GM19035 (cell line): ENCODE data around the gene FOXE1.

ENCODE experiments used
- ATAC-seq: cut with Tn5 transposase; IDR thresholded peaks from one replicate; pipeline ENCODE4 v1.9.1; 2021; ENCODE audit not compliant: unreplicated experiment

FOXE1 gene

DNA sequence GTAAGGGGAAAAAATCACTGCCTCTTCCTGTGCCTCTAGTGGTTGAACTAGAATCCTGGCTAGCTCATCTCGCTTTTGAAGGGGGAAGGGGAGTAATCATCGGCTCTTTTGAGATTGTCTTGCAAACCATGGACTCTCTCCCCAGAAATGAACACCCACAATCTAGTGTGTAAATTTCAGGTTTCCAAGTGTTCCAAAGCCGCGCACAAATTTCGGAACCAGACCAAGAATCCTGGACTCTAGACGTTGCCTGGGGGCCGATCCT lies 4.9 kb upstream of the FOXE1 start:
- no peak for ATAC-seq

DNA sequence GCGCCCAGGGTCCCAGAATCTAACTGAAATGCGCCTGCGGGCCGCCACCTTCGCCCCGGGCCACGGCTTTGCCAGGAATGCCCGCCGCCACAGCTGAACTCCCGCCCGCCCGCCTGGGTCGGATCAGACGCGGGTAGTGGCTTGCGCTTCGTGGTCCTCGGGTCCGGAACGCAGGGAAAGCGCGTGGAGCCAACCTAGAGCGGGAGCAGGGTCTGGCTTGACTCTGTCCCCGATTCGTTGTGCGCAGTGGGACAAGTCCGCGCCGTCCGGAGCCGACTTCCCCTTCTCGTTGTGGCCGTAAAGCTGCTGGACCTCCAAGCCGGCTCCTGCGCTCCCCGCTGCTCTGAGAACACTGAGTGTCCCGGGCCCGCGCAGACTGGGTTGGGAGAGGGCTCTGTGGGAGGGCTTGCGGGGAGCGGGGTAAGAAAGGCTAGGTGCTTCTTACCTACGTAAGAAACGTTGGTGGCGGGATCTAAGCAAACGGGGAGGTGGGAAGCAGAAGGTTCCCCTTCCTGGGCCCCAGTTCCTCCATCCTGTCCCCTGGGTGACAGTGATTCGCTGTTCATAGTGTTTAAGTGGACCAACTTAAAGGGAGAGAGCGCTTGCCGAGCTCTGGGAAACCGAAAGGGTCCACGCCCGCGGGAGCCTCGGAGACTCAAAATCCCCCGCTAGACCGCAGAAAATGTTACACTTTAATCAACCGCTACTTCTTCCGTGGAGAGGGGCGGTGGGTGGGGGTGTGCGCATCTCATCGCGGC lies 4.4 kb upstream of the FOXE1 start:
- no peak for ATAC-seq

DNA sequence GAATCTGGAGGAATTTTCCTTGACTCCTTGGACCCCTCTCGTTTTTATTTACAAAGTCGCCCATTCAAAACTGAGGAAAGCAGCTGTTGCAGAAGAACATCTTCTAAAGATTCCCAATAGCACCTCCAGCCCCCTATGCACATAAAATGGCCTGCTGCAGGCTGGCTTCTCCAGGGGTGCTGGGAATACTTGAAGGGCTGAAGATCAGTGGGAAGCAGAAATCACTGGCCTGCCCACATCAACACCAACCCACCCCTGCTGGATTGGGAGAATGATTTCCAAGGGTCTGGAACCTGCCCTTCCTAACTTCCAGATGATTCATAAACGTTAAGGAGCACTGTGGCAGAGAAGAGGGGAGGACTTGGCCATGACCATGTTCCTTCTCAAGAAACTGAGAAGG lies 3.0 kb upstream of the FOXE1 start:
- ATAC-seq: no peak

DNA sequence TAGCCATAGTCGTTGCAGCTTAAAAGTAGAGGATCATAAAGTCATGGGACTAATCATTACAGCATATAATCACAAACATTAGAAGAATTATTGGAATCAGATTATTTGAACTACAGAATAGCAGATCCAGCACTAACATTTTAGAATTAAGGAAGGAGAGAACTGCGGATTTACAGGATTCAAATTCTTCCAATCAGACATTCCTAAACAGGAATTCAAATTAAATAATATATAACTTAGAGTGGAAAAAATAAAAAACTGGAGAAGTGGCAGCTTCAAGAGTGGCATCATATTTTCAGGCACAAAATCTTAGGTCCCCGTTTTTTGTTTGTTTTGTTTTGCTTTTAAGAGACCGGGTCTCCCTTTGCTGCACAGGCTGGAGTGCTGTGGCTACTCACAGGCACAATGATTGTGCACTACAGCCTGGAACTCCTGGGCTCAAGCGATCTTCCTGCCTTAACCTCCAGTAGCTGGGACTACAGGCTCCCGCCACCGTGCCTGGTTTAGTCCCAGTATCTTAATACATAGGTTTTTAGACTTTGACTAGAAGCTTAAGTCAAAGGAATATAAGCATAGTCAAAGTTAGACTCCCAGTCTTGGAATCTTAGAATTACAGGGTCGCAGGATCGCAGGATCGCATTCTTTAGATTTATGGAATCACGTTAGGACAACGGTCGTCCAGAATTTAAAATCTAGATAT lies 2.1 kb upstream of the FOXE1 start:
- no peak for ATAC-seq

DNA sequence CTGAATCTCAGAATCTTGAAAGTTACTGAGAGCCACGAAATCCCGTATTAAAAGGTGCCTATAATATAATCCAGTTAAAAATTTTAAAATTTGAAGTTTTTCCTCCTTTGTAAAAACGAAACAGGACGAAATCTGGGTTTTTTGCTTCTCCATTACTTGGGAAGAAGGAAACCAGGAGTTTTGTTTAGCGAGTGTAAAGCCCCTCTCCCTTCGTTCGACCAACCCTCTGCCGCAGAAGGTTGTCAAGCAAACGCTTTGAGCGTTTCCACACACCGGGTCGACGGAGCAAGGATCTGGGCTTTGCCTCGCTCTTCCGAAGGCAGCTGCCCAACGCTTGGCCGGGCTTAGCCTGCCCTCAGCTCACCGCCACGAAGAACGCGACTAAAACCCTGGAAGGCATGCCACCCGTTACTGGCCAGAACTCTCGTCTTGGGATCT lies 1.6 kb upstream of the FOXE1 start:
- no peak for ATAC-seq

DNA sequence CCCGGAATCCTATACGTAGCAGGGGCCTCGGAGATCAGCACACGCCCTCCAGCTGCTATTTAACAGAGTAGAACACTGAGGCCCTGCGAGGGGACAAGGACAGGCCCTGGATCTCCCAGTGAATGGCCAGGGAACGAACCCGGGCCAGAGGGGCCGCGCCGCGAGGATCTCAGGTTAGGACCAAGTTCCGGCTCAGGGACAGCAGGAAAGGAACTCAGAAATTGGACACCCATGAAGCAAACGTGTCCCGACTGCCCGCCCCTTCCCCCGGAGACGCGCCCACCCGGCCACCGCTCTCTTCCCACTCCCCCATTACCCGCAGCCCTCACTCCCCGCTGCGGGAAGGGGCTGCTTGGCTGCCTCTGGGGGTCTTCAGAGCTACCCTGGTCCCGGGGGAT lies 1.0 kb upstream of the FOXE1 start:
- no peak for ATAC-seq

DNA sequence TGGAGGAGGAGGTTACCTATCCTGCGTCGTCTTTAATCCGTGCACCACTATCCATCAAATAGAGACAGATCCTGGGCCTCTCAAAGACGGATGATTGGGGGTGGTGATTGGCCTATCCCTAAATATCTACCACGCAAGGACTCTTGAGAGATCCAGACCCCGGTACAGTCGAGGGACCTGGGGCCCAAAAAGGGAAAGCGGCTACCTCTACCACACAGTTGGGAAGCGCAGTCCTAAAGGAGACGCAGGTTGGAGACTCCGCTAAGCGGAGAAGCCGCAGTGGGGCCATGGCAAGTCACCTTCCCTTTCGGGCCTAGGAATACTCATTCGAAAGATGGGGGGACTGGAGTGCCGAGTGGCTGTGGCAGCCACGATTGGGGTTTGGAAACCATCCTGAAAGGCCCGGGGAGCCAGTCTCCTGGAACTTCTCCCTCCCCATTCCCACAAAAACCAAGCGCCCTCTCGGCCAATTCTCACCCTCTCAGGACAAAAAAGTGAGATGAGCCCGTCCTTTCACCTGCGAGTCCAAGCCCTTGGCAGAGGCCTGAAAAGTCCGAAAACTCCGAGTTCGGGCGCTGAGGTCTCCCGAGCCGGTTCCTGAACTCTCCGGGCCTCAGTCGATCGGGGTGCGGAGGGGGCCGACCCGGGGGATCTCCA lies 499 bp upstream of the FOXE1 start:
- no peak for ATAC-seq

DNA sequence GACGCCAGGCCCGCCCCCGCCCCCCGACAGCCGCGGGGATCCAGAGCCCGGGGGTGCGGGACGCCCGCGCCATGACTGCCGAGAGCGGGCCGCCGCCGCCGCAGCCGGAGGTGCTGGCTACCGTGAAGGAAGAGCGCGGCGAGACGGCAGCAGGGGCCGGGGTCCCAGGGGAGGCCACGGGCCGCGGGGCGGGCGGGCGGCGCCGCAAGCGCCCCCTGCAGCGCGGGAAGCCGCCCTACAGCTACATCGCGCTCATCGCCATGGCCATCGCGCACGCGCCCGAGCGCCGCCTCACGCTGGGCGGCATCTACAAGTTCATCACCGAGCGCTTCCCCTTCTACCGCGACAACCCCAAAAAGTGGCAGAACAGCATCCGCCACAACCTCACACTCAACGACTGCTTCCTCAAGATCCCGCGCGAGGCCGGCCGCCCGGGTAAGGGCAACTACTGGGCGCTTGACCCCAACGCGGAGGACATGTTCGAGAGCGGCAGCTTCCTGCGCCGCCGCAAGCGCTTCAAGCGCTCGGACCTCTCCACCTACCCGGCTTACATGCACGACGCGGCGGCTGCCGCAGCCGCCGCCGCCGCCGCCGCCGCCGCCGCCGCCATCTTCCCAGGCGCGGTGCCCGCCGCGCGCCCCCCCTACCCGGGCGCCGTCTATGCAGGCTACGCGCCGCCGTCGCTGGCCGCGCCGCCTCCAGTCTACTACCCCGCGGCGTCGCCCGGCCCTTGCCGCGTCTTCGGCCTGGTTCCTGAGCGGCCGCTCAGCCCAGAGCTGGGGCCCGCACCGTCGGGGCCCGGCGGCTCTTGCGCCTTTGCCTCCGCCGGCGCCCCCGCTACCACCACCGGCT lies 1.0 kb downstream of the FOXE1 start:
- no peak for ATAC-seq

DNA sequence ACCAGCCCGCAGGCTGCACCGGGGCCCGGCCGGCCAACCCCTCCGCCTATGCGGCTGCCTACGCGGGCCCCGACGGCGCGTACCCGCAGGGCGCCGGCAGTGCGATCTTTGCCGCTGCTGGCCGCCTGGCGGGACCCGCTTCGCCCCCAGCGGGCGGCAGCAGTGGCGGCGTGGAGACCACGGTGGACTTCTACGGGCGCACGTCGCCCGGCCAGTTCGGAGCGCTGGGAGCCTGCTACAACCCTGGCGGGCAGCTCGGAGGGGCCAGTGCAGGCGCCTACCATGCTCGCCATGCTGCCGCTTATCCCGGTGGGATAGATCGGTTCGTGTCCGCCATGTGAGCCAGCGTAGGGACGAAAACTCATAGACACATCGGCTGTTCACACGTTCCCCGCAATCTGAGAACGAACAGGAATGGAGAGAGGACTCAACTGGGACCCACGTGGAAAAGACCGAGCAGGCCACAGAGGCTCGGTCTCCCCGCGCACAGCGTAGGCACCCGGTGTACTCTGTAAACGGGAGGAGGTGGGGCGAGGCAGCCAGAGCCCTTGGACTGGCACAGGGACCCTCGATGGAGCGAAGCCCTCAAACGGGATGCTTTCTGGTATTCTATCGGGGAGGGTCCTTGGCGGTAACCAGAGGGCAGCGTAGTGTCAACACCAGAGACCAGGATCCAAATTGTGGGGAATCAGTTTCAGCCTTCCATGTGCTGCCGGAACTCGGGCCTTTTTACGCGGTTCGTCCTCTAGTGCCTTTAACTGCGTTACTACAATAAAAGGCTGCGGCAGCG lies 1.9 kb downstream of the FOXE1 start:
- ATAC-seq: no peak

DNA sequence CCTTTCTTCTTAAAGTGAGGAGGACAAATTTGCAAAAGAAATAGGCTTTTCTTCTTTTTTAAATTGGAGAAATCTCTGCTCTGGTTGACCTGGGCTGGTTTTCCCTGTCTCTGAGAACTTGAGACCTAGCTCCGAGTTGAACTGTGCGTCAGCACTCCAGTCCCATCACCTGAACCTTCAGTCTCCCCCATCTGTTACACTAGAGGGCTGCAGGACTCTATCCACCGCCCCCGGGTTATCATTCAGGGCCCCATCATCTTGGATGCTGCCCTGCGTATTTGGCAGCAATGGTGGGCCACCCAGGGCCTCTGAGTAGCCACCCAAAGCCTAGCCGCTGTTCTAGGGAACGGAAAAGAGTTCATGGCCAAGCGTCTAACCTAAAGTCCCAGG lies 2.5 kb downstream of the FOXE1 start:
- no peak for ATAC-seq

DNA sequence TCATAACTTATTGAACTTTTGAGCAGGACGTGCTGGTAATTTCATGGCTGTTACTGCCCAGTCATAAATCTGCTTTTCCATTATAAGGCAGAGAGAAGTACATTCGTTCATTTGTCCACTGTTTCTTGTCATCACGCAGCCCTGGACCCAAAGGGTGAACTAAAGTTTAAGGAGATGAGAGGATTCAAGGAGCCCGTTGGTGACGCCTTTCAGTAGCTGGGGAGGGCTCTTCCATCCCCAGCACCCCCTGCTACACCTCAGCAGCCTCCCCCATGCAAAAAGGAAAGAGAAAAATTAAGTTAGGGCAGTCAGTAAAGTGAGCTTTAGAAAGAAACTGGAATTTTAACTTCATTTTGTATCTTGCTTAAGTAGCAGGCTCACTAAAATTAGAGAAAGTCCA lies 2.9 kb downstream of the FOXE1 start:
- no peak for ATAC-seq

DNA sequence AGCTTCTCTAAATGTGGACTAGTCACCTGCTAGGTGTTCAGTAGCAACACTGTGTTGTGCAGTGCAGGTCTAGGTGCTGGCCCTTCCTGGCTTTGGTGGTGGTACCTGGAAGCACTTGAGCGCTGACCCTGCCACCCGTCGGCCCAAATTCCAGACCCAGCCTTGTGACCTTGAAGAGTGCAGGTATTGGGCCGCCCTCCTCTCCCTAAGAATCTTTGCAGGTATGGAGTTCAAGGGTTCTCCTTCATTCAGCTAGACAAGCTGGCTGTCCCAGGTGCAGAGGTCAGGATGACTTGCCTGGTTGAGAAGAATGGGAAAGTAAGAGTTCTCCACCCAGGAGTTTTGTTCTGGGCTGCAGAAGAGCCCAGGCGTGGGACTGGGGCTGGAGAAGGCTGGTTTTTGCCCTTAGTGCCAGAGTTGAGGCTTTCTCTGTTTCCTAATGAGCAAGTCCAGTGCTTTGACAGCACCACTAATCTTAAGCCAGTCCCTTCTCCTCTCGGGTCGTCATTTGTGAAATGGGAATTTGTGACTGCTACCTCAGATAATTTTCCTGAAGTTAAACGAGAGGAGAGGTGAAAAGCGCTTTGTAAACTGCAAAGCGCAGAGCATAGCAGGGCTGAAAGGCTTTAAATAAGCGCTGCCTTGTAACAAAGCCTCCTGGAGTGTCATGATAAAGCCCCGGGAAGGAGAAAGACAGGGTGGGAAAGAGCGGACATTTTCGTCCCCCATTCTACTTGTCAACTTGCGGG lies 4.0 kb downstream of the FOXE1 start:
- ATAC-seq: no peak

DNA sequence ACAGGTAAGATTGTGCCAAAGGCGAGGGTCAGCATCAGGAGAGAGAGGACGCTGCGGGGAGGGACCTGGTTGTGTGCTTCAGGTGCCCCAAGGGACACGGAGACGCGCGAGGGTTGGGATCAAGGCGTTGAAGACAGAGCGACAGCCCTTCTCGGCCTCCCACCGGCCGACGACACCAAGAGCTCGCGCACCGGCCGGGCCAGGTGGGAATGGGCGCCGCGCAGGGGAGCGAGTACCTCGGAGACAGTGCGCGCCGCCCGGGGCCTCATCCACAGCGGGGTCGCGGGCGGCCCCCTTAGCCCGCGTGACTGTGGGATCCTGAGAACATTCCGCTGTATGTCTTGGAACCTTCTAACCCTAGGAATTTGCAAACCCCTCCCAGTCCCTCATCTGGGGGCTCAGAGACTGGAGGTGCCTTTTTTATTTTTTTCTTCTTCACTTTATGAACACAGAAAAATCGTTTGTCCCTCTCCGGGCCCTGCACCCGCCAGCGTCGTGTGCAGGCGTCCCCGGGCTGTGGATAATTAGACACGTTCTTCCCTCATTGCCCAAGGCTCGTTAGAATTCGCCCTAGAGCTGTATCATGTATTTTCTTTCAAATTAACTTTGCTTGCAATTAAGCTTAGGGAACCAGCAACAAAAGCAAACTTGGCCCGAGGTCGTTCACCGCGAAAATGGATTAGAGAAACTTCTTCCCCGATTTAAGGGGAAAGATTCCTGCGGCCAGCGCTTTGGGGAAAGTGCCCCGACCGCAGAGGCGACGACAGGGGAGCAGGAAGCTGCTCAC lies 4.8 kb downstream of the FOXE1 start:
- no peak for ATAC-seq

DNA sequence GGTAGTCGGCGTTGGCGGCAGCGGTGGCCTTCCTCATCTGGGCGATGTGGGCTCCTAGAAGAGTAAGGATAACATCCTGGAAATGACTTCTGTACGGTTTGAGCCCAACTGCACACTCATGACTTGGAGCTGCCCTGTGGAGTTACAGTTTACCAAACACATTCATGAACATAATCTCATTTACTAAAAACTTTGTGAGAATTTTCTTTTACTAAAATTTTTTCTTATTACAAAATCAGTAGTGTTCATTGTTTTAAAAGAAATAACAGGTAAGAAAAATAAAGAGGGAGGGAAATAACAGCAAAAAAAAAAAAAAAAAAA lies 5.3 kb downstream of the FOXE1 start:
- ATAC-seq: no peak

DNA sequence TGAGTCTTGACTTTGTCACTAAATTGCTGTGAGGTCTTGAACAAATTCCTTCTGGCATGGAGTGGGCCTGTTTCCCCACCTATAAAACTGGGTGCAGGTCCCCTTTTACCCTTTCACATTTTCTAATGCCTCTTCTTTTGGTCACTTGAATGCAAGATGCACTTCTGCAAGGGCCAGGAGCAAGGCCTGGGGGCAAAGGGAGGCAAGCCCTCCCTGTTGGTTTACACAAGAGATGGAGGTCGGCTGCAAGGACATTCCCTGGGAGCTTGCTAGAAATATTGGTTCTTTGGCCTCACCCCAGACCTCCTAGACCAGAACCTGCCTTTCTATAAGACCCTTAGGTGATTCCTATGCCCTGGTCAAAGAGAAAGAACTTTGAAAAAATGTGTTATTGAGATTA lies 5.8 kb downstream of the FOXE1 start:
- no peak for ATAC-seq

DNA sequence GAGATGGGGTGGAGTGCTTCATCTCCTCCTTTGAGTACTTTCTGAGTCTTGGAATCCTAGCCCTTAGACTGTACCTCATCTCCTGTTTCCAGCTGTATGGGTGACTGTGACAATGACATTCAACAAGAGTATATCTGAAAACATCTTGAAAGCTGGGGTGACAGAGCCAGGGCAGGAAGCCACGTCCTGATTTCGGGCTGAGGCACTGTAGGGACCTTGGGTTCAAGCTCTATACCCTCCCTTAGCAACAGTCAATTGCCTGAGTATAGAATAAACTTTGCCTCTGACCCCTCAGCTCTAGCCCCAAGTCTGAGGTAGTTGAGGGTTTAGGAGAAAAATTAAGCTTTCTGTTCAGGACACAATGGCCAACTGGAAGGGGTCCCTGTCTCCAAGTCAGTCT lies 6.3 kb downstream of the FOXE1 start:
- ATAC-seq: no peak

DNA sequence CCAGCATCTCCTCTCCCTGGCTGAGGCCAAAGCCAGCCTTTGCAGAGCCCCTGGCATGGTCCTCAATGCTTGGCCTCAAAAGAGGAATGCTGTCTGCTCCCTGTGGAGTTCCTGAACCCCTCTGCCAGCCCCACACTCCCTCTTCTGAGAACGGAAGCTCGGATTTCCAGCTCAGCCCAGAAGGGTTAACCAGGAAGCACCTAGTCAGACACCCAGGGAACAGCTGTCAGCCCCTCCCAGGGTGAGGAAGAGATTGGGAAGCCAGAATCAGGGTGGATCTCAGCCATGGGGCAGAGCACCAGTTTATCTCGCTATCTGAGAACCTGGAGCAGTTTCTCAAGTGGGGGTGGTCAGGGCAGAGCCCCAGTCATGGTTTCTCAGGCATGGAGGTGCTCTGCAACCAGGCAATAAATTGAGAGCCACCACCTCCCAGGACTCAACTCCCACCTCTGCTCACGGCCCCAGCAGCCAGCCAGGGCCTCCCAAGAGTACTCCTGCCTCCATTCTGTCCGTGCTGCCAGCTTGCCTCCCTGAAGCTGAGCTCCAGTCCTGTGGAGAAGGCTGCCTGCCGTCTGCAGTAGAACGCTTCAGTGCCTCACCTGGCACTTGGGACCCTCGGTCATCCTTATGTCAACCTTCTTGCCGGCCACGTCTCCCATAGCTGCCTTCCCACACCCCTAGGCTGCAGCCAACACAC lies 7.6 kb downstream of the FOXE1 start:
- ATAC-seq: no peak

DNA sequence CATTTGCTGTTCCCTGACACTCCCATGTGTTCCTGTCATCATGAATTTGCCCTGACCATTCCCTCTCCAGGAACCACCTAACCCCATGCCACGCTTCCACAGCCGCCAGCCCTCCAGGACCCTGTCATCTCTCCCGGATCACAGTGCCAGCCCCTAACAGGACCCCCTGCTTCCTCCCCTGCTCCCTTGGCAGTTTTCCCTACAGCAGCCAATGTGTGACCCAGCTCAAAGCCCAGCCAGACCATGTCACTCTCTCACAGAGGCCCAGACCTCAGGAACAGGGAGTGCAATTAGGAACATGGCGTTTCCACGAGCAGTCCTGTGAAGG lies 8.1 kb downstream of the FOXE1 start:
- no peak for ATAC-seq

DNA sequence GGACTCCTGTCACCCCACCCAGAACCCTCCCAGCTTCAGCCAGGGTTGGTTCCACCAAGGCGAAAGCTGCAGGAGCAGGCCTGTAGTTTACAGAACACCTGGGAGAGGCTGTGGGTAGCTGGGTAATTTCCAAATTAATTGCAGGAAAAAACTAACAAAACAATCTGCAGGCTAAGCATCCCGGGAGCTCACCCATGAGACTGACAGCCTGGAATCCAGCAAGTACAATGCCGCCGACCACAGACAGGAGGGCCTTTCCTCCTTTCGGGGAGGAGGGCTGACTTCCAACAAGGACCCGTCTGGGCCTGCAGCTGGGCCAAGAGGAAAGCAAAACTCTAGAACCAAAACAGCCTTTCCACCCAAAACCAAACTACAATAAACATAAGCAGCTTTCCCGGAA lies 10.3 kb downstream of the FOXE1 start:
- ATAC-seq: no peak
